Measurements from ENCODE around the gene PNMA6A.
"Not testable (repeated sequence)": the region's sequence is repeated elsewhere in the genome, so short reads cannot be mapped to it uniquely, and the experiment has no call there.

PNMA6A gene

DNA sequence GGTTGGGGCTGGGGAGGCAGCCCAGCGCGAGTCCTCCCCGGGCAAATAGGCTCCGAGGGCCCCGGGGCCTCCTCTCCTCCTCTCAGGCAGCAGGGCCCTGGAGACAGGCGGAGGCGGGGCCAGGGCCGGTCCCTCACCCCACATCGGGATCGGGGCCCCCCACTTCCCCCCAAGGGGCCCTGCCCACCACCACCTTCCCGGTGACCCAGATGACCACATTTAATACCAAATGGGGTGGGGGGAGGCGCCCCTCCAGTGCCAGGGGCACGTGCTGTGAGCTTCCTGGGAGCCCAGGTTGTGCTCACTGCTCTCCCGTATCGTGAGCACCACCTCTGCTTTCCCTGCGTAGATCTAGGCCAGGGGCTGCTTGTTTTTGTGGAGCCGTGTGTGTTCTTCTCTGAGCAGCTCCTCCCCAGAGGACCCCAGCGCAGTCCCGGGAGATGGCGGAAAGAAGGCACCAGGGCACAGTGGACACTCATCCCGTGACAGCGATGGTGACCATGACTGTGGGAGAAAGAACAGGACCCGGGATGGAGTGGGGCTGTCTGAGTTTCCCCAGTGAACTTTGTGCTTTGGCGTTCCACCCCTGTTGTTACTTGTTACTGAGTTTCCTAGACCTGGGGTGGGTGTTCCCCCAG, 2.1 kb downstream of the PNMA6A start:
- Histone ChIP-seq H3K4me3 (ENCODE audit: low read length) (no peak overlapping the region), H3K4me1 (ENCODE audit: low read length) (no peaks in the 10 kb centered on the region), H3K27me3 (ENCODE audit: low read depth, low read length) (no peaks in the 10 kb centered on the region), H3K4me2 (ENCODE audit: low read length) (no peak overlapping the region), H3K27ac (ENCODE audit: low read length) (no peak overlapping the region), H3K79me2 (ENCODE audit: low read length) (no peaks in the 10 kb centered on the region), H4K20me1 (ENCODE audit: insufficient read depth, low read length) (no peaks in the 10 kb centered on the region), H3K9ac (ENCODE audit: low read length) (no peak overlapping the region), H2AFZ (ENCODE audit: low read depth, low read length) (no peak overlapping the region), H3K9me3 (ENCODE audit: insufficient read depth, low read length) (no peaks in the 10 kb centered on the region), H3K36me3 (replicated peaks; ENCODE audit: low read depth, low read length) (no peaks in the 10 kb centered on the region)
- TF ChIP-seq, protein P1, sequence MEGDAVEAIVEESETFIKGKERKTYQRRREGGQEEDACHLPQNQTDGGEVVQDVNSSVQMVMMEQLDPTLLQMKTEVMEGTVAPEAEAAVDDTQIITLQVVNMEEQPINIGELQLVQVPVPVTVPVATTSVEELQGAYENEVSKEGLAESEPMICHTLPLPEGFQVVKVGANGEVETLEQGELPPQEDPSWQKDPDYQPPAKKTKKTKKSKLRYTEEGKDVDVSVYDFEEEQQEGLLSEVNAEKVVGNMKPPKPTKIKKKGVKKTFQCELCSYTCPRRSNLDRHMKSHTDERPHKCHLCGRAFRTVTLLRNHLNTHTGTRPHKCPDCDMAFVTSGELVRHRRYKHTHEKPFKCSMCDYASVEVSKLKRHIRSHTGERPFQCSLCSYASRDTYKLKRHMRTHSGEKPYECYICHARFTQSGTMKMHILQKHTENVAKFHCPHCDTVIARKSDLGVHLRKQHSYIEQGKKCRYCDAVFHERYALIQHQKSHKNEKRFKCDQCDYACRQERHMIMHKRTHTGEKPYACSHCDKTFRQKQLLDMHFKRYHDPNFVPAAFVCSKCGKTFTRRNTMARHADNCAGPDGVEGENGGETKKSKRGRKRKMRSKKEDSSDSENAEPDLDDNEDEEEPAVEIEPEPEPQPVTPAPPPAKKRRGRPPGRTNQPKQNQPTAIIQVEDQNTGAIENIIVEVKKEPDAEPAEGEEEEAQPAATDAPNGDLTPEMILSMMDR (IDR thresholded peaks at IDR 0.05; ENCODE audit: low read depth, low read length) = no peak
- no peak for TF ChIP-seq EZH2phosphoT487 (IDR thresholded peaks at IDR 0.05; ENCODE audit: low read depth)

DNA sequence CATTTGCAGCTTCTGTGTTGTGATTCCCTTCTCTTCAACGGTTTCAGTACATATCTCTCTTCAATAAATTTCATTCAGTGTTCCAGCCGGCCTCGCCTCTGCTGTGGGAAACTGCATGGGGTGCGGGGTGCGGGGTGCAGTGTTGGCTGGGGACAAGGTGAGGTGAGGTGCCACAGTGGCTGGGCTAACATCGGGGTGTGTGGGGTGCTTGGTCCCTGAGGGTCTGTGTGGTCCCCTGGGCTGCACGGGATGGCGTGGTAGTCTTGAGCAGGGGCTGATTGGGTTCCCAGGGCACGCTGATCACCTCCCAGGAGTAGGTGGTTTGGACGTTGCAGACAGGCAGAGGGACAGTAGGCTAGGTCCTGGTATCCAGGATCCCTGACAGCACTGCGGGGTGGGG, 2.7 kb downstream of the PNMA6A start:
- TF ChIP-seq, protein P1 (IDR thresholded peaks at IDR 0.05; ENCODE audit: low read depth, low read length) = no peak
- TF ChIP-seq EZH2phosphoT487 (IDR thresholded peaks at IDR 0.05; ENCODE audit: low read depth) = no peak
- H3K9ac ChIP-seq (ENCODE audit: low read length) = no peak overlapping the region
- no peaks in the 10 kb centered on the region for H3K27me3 ChIP-seq (ENCODE audit: low read depth, low read length)
- no peak overlapping the region for H2AFZ ChIP-seq (ENCODE audit: low read depth, low read length)
- no peaks in the 10 kb centered on the region for H4K20me1 ChIP-seq (ENCODE audit: insufficient read depth, low read length)
- no peaks in the 10 kb centered on the region for H3K9me3 ChIP-seq (ENCODE audit: insufficient read depth, low read length)
- H3K27ac ChIP-seq (ENCODE audit: low read length) = no peak overlapping the region
- H3K4me2 ChIP-seq (ENCODE audit: low read length) = no peak overlapping the region
- no peaks in the 10 kb centered on the region for H3K4me1 ChIP-seq (ENCODE audit: low read length)
- H3K36me3 ChIP-seq (replicated peaks; ENCODE audit: low read depth, low read length) = no peaks in the 10 kb centered on the region
- H3K4me3 ChIP-seq (ENCODE audit: low read length) = no peak overlapping the region
- H3K79me2 ChIP-seq (ENCODE audit: low read length) = no peaks in the 10 kb centered on the region

DNA sequence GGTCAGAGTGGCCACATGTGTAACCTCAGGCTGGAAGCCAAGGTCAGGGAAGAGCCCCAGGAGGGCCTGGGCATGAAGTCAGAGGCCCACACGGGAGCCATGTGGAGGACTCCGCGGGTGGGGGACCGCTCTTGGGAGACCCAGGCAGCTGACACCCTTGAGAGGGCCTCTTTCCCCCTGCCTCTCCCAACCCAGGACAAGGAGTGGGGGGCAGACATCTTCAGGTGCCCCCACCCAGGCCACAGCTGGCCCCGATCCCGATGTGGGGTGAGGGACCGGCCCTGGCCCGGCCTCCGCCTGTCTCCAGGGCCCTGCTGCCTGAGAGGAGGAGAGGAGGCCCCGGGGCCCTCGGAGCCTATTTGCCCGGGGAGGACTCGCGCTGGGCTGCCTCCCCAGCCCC, 3.1 kb downstream of the PNMA6A start:
- Histone ChIP-seq H3K9ac (ENCODE audit: low read length) (no peak overlapping the region), H2AFZ (ENCODE audit: low read depth, low read length) (no peak overlapping the region), H3K9me3 (ENCODE audit: insufficient read depth, low read length) (no peaks in the 10 kb centered on the region), H4K20me1 (ENCODE audit: insufficient read depth, low read length) (no peaks in the 10 kb centered on the region), H3K36me3 (replicated peaks; ENCODE audit: low read depth, low read length) (no peaks in the 10 kb centered on the region), H3K79me2 (ENCODE audit: low read length) (no peaks in the 10 kb centered on the region), H3K4me3 (ENCODE audit: low read length) (no peak overlapping the region), H3K27me3 (ENCODE audit: low read depth, low read length) (no peaks in the 10 kb centered on the region), H3K4me1 (ENCODE audit: low read length) (no peaks in the 10 kb centered on the region), H3K27ac (ENCODE audit: low read length) (no peak overlapping the region), H3K4me2 (ENCODE audit: low read length) (no peak overlapping the region)
- TF ChIP-seq, protein P1 (IDR thresholded peaks at IDR 0.05; ENCODE audit: low read depth, low read length) = no peak
- TF ChIP-seq EZH2phosphoT487 (IDR thresholded peaks at IDR 0.05; ENCODE audit: low read depth) = no peak

DNA sequence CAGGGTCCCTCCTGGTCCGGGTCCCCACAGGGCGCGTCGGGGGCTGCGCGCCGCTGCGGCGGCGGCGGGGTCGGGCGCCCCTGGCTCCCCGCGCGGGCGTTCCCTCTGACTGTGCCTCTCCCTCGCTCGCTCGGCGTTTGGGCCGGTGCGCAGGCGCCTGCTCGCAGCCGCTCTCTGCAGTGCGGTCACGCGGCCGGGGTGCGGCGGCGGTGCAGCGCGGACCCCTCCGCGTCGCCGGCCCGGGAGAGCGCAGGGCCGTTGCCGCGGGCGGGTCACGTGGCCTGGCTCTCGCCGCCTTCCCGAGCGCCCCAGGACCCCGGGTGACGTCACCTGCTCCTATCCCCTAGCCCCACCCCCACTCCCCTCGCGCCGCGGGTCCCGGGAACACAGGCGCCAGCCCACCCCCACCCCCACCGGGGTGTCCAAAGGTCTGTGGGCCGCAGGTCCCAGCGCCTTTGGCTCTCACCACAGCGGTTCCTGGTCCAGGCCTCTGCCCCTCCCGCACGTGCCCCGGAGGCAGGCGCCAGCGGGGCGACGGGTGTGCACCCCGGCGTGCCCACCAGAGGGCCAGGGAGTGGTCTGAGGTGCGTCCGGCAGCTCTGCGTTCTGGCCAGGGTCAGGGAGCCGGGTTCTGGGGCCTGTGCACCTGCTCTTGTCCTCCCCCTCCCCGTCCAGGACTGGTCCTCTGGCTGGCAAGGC, 5.3 kb downstream of the PNMA6A start:
- not testable (repeated sequence) for H2AFZ ChIP-seq (ENCODE audit: low read depth, low read length); H3K4me3 ChIP-seq (ENCODE audit: low read length); H4K20me1 ChIP-seq (ENCODE audit: insufficient read depth, low read length); H3K27ac ChIP-seq (ENCODE audit: low read length); H3K27me3 ChIP-seq (ENCODE audit: low read depth, low read length); H3K4me2 ChIP-seq (ENCODE audit: low read length); H3K36me3 ChIP-seq (replicated peaks; ENCODE audit: low read depth, low read length); H3K79me2 ChIP-seq (ENCODE audit: low read length); H3K9ac ChIP-seq (ENCODE audit: low read length); H3K4me1 ChIP-seq (ENCODE audit: low read length); H3K9me3 ChIP-seq (ENCODE audit: insufficient read depth, low read length)

DNA sequence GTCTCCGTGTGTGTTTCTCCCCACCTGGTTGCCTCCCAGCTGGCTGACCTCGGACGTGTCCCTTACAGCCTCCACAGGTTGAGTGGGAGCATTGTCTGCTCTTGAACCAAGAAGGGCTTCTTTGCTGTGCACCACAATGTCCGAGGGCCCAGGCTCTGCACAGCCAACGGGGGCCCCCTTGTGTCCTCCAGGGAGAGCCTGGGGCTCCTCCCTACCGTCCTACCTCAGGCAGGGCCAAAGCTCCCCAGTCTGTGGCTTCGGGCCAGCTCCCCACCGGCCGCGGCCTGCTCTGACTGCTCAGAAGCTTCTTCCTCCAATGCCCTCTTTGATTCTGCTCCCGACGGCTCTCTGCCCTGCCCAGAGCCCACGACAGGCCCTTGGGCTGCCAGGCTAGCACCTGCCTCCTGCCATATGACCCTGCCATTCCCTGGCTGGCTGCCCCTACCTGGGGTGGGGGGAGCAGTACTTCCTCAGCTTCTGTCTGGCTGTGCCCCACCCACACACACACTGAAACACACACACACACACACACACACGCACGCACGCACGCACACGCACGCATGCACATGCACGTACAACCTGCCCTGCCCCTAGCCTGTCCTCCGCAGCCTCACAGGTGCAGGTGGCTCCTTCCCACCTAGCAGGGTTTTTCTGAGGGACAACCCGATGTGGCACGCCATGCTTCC, 11.1 kb downstream of the PNMA6A start:
- H3K27me3 ChIP-seq (ENCODE audit: low read depth, low read length); H3K36me3 ChIP-seq (replicated peaks; ENCODE audit: low read depth, low read length); H3K79me2 ChIP-seq (ENCODE audit: low read length); H3K9ac ChIP-seq (ENCODE audit: low read length); H2AFZ ChIP-seq (ENCODE audit: low read depth, low read length); H3K4me2 ChIP-seq (ENCODE audit: low read length); H3K9me3 ChIP-seq (ENCODE audit: insufficient read depth, low read length); H3K4me3 ChIP-seq (ENCODE audit: low read length); H4K20me1 ChIP-seq (ENCODE audit: insufficient read depth, low read length); H3K27ac ChIP-seq (ENCODE audit: low read length); H3K4me1 ChIP-seq (ENCODE audit: low read length): not testable (repeated sequence)
